ENCODE results near the gene STXBP1. TPM values are rescaled to one million over a fixed set of nuclear protein-coding genes. Genes with fewer than 3 reads are reported as not detected.

STXBP1 gene
- total RNA-seq, 1 donor from 2014 or later, result 44.5 TPM

DNA sequence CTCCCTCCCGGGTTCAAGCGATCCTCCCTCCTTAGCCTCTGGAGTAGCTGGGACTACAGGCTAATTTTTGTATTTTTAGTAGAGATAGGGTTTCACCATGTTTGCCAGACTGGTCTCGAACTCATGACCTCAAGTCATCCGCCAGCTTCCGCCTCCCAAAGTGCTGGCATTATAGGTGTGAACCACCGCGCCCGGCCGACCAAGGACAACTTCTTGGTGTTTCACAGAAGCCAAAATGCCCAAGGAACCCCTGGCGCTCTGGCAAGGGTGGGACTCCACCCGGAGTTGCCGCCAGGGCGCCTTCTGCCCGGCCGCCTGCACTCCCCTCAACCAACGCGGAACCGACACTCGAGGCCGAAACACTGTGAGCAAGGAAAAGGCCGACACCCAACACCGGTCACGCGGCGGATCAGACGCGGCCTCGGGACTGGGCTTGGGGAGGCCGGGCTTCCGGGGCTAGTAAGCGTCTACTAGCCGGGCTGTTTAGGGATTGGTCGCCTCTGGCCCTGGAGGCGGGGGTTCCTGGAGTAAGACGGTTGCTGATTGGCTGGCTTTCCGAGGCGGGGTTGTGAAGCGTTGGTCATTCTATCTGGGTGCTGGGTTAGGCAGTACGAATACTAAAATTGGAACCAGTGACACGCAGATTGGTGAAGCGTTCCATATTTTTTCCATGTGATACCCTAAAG is 87.1 kb downstream of the STXBP1 start:
- Mint-ChIP-seq H3K4me3 (ENCODE audit: low read depth) (peak overlapping the region; percentile 51), H3K36me3 (ENCODE audit: low read depth) (no peaks in the 10 kb centered on the region), H3K27me3 (ENCODE audit: low read depth) (no peaks in the 10 kb centered on the region), H3K9me3 (no peaks in the 10 kb centered on the region), H3K27ac (peak overlapping the region; percentile 50), H3K4me1 (ENCODE audit: low read depth) (peaks cover 11% of the 10 kb centered on the region)
- intact Hi-C loops (cut with micrococcal nuclease), result no loop called here
- DNase-seq (ENCODE audit: low spot score), result peak; percentile 83

DNA sequence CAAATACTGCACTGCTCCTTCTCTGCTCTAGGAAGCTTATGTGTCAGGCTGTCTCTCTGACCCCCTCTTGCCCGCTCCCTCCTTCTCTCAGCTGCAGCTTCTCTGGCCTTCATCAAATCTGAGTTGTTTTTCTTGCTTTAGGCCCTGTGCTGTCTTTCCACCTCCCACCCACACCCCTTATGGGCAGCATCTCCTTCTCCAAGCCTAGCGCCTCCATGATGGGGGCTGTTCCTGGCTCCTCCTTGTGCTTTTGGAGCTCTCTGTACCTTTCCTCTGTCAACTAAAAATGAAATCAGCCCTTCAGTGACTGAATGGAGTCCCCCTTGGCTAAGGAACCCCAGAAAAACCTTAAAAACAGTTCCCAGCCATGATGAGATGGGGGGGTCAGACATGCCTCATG is 88.1 kb downstream of the STXBP1 start:
- no peak overlapping the region for H3K27ac Mint-ChIP-seq
- no peaks in the 10 kb centered on the region for H3K9me3 Mint-ChIP-seq
- no peak overlapping the region for H3K4me3 Mint-ChIP-seq (ENCODE audit: low read depth)

DNA sequence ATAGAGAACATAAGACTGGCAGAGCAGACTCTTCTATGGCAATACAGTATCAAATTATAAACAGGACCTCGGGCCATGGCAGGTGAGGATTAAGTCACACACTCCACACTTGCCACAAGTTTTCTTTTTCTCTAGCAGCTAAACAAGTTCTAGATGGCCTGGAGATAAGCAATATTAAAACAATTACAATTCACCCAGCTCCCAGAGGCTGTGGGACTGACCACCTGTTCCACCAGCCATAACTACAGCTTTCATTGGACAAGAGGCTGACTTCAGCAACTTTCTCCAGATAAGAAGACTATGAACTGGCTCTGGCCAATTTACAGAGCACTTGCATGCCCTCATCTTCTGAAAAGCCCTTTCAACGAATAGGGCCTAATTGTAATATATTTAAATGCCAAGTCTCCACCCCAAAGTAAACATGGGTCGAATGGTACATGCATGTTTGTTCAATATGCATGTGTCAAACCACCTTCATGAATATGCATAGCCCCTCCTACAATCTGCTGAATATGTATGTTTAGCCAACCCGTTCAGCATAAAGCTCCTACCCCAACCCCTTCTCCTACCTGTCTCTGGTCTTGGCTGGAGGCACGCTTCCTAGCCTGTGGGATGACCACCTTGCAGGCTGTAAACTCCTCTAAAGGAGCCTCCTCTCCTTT is 88.6 kb downstream of the STXBP1 start:
- DNase-seq (ENCODE audit: low spot score), result no peak
- H3K27me3 Mint-ChIP-seq (ENCODE audit: low read depth), result no peaks in the 10 kb centered on the region
- H3K9me3 Mint-ChIP-seq, result no peaks in the 10 kb centered on the region
- H3K36me3 Mint-ChIP-seq (ENCODE audit: low read depth), result no peaks in the 10 kb centered on the region
- H3K27ac Mint-ChIP-seq, result no peak overlapping the region
- H3K4me3 Mint-ChIP-seq (ENCODE audit: low read depth), result no peak overlapping the region
- H3K4me1 Mint-ChIP-seq (ENCODE audit: low read depth), result peaks cover 11% of the 10 kb centered on the region
- intact Hi-C loops (cut with micrococcal nuclease), result no loop called here

More for the DNA sequence above, 88.1 kb downstream of the STXBP1 start:
- DNase-seq (ENCODE audit: low spot score), result no peak
- intact Hi-C loops (cut with micrococcal nuclease), result no loop called here
- H3K27me3 Mint-ChIP-seq (ENCODE audit: low read depth), result no peaks in the 10 kb centered on the region
- H3K36me3 Mint-ChIP-seq (ENCODE audit: low read depth), result no peaks in the 10 kb centered on the region
- peaks cover 11% of the 10 kb centered on the region for H3K4me1 Mint-ChIP-seq (ENCODE audit: low read depth)

DNA sequence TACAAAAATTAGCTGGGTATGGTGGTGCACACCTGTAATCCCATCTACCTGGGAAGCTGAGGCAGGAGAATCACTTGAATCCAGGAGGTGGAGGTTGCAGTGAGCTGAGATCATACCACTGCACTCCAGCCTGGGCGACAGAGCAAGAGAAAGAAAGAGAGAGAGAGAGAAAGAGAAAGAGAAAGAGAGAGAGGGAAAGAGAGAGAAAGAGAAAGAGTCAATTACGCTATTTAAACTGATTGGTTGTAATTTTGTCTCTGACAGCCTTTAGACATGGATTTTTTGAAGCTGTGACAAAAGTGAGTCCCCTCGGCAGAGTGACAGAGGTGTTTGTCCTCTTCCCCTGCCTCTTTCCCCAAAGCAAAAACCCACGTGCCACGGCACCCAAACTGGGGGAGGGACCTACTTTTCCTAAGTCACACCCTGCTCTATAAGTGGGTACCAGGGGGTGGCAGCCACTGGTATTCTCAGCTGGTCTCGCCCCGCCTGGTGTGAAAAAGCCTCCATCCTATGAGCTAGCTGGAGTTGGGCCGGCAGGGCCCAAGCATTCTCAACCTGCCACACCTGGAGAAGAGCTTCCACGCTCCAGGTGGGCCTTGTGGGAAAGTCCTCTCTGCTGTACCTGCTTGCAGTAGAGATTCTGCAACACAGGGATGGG is 91.3 kb downstream of the STXBP1 start:
- no peaks in the 10 kb centered on the region for H3K36me3 Mint-ChIP-seq (ENCODE audit: low read depth)
- no peak overlapping the region for H3K4me3 Mint-ChIP-seq (ENCODE audit: low read depth)
- intact Hi-C loops (cut with micrococcal nuclease), result no loop called here
- no peak for DNase-seq (ENCODE audit: low spot score)
- no peaks in the 10 kb centered on the region for H3K27me3 Mint-ChIP-seq (ENCODE audit: low read depth)
- H3K4me1 Mint-ChIP-seq (ENCODE audit: low read depth), result peaks cover 16% of the 10 kb centered on the region
- H3K9me3 Mint-ChIP-seq, result no peaks in the 10 kb centered on the region
- H3K27ac Mint-ChIP-seq, result no peak overlapping the region

DNA sequence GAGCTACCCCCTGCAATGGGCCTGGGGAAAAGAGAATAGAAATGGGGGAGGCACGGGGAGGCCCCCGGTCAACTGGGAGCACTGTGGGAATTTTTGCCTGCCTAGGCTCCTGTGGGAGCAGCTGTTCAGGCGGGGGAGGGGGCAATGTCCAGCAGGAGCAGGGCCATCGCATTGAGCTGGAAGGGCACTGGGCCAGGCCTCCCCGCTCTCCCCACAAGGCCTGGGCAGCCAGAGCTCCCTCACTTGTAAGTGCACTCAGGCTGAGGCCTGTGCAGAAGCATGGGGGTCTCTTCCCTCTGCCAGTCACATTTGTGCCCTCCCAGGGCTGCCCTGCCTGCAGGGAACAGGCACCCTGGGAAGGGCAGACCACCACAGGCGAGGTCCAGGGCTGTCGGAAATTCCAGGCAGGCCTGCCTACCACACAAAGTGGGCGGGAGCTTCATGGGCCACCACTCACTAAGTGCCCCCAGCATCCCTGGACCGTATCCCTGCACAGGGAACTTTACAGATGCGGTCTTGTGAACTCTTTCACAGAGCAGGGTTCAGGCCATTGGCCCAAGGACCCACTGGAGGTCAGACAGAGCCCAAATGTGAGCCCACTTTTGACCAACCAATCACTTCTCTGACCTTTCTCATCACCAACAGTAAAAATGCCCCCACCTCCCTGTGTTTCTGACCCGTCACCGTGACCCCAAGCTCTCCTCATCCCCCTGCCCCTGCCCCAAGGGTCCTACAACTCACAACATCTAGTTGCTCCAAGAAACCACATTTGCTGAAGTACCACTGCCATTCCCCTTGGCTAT is 93.7 kb downstream of the STXBP1 start:
- H3K9me3 Mint-ChIP-seq, result no peaks in the 10 kb centered on the region
- H3K27ac Mint-ChIP-seq, result no peak overlapping the region
- H3K4me1 Mint-ChIP-seq (ENCODE audit: low read depth), result peaks cover 10% of the 10 kb centered on the region
- intact Hi-C loops (cut with micrococcal nuclease), result no loop called here
- no peak for DNase-seq (ENCODE audit: low spot score)
- H3K4me3 Mint-ChIP-seq (ENCODE audit: low read depth), result no peak overlapping the region
- H3K36me3 Mint-ChIP-seq (ENCODE audit: low read depth), result peaks cover 3% of the 10 kb centered on the region
- H3K27me3 Mint-ChIP-seq (ENCODE audit: low read depth), result no peaks in the 10 kb centered on the region

DNA sequence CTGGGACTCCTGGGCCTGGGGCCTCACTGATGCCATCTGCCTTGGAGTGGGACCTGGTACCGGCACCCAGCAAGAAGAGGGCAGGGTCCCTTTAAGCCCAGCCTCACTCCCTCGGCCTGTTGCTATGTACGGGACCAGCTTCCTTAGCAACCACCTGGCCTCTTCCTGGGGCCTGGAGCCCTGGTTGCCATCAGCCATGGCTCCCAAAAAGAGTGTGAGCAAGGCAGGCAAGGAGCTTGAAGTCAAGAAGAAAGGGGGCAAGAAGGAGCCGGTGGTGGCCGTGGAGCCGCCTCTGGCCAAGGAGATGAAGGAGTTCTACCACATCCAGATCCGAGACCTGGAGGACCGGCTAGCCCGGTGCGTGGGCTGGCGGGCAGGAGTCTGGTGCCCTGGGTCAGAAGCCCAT is 94.8 kb downstream of the STXBP1 start, which contains the start of gene CFAP157:
Gene CFAP157, plus strand, starts transcription at position 153 of the 406 bp plus-strand sequence. Its CDS starts 44 bp downstream, at position 197.
- Mint-ChIP-seq H3K36me3 (ENCODE audit: low read depth) (peaks cover 3% of the 10 kb centered on the region), H3K4me1 (ENCODE audit: low read depth) (peaks cover 18% of the 10 kb centered on the region), H3K9me3 (no peaks in the 10 kb centered on the region), H3K4me3 (ENCODE audit: low read depth) (no peak within 1 kb of the TSS), H3K27ac (no peak within 1 kb of the TSS), H3K27me3 (ENCODE audit: low read depth) (no peaks in the 10 kb centered on the region)
- intact Hi-C loops (cut with micrococcal nuclease), result no loop called here
- DNase-seq (ENCODE audit: low spot score), result no peak

DNA sequence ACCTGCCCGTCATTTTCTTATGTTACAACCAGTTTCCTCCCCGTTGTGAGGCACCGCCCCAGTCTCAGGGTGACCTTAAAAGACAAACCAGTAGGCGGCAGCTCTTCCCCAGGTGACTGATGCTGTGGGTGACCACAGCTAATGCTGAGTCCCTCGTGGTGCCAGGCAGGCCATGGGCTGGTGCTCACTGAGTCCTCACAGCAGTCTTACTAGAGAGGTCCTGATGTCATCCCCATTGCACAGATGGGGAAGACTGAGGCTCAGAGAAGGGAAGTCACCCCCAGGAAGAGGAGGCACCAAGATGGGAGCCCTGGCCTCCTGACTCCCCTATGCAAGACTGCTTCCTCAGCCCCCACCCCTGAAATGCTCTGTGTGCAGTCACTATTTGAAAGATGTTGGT is 95.7 kb downstream of the STXBP1 start:
- Mint-ChIP-seq H3K27me3 (ENCODE audit: low read depth) (no peaks in the 10 kb centered on the region), H3K4me1 (ENCODE audit: low read depth) (peaks cover 18% of the 10 kb centered on the region), H3K27ac (no peak overlapping the region), H3K36me3 (ENCODE audit: low read depth) (peaks cover 3% of the 10 kb centered on the region), H3K4me3 (ENCODE audit: low read depth) (no peak overlapping the region), H3K9me3 (no peaks in the 10 kb centered on the region)
- no peak for DNase-seq (ENCODE audit: low spot score)
- intact Hi-C loops (cut with micrococcal nuclease), result no loop called here

DNA sequence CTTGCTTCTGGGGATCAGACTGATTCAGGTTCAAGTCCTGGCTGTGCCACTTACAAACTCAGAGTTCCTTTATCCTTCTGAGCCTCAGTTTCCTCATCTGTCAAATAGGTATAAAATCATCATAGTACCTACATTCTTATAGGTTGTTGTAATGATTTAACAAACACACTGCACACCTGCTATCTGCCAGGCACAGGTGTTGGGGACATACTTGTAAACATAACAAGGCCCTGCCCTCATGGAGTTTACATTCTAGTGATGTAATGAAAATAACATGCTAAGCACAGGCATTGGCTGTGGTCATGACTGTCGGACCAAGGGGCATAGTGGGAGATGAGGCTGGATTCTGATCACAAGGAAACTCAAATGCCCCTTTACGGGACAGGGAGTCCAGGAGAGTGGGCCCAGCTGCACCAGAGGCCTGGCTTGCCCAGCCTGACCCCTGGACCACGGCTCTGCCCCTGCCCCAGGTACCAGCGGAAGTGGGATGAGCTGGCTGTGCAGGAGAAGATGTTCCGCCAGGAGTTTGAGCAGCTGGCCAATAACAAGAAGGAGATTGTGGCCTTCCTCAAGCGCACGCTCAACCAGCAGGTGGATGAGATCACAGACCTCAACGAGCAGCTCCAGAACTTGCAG is 97.0 kb downstream of the STXBP1 start:
- Mint-ChIP-seq H3K4me3 (ENCODE audit: low read depth) (no peak overlapping the region), H3K27me3 (ENCODE audit: low read depth) (no peaks in the 10 kb centered on the region), H3K9me3 (no peaks in the 10 kb centered on the region), H3K36me3 (ENCODE audit: low read depth) (peaks cover 3% of the 10 kb centered on the region), H3K4me1 (ENCODE audit: low read depth) (peaks cover 18% of the 10 kb centered on the region), H3K27ac (no peak overlapping the region)
- no peak for DNase-seq (ENCODE audit: low spot score)
- intact Hi-C loops (cut with micrococcal nuclease), result no loop called here

DNA sequence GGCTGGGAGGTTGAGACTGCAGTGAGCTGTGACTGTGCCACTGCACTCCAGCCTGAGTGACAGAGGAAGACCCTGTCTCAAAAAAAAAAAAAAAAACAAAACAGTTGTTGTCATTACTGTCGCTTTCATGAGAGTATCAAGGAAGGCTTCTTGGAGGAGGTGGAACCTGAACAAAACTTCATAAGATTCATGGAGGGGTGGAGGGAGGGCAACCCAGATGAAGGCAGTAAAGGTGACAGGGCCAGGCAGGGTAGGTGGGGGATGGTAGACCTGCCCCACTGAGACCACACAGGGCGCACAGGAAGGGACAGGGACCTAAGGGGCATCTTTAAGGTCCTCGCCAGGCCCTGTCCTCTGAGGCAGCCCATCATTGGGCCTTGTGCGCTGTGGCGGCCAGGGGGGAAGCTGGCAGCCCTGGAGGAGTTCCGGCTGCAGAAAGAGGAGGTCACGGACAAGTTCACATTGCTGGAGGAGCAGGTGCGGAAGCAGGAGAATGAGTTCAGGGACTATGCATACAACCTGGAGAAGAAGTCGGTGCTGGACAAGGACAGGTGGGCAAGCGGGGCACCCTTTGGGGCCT is 98.2 kb downstream of the STXBP1 start:
- DNase-seq (ENCODE audit: low spot score), result no peak
- H3K27me3 Mint-ChIP-seq (ENCODE audit: low read depth), result no peaks in the 10 kb centered on the region
- H3K4me1 Mint-ChIP-seq (ENCODE audit: low read depth), result peaks cover 21% of the 10 kb centered on the region
- H3K9me3 Mint-ChIP-seq, result no peaks in the 10 kb centered on the region
- no peak overlapping the region for H3K27ac Mint-ChIP-seq
- H3K36me3 Mint-ChIP-seq (ENCODE audit: low read depth), result peaks cover 3% of the 10 kb centered on the region
- no peak overlapping the region for H3K4me3 Mint-ChIP-seq (ENCODE audit: low read depth)
- intact Hi-C loops (cut with micrococcal nuclease), result no loop called here

DNA sequence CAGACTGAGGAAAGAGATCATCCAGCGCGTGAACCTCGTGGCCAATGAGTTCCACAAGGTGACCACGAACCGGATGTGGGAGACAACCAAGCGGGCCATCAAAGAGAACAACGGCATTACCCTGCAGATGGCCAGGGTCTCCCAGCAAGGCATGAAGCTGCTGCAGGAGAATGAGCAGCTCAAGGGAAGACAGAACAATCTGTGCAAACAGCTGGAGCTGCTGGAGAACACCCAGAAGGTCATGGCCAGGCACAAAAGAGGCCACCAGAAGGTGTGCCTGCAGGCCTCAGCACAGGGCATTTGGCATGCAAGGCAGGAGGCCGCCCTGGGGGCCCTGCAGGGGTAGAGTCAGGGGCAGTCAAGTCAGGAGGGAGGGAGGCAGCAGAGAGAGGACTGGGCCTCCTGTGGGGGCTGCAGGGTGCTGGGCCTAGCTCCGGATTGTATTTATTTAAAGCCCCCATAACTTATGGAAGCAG is 99.2 kb downstream of the STXBP1 start:
- no peak for DNase-seq (ENCODE audit: low spot score)
- Mint-ChIP-seq H3K4me1 (ENCODE audit: low read depth) (peaks cover 25% of the 10 kb centered on the region), H3K9me3 (no peaks in the 10 kb centered on the region)

DNA sequence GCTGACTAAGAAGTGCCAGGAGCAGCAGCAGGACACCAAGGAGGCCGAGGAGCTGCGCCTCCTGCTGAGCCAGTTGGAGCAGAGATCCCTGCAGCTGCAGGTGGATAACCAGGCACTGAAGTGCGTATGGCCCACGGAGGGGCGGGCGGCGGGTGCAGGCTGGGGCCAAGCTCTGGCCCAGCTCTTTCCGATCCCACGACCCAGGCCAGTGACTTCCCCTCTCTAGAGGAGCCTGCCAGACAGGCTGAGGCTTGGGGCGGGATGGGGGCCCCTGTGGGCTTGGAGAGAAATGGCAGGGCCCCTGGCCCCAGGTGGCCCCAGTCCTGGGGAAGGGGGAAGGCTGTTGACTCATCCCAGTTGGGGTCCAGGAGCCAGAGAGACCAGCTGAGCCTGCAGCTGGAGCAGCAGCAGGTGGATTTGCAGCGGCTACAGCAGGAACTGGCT is 99.8 kb downstream of the STXBP1 start:
- intact Hi-C loops (cut with micrococcal nuclease), result no loop called here
- no peak for DNase-seq (ENCODE audit: low spot score)
- Mint-ChIP-seq H3K4me1 (ENCODE audit: low read depth) (peaks cover 25% of the 10 kb centered on the region), H3K36me3 (ENCODE audit: low read depth) (peaks cover 3% of the 10 kb centered on the region), H3K27me3 (ENCODE audit: low read depth) (no peaks in the 10 kb centered on the region), H3K4me3 (ENCODE audit: low read depth) (no peak overlapping the region), H3K9me3 (no peaks in the 10 kb centered on the region), H3K27ac (no peak overlapping the region)

More for the DNA sequence above, 99.2 kb downstream of the STXBP1 start:
- Mint-ChIP-seq H3K36me3 (ENCODE audit: low read depth) (peaks cover 3% of the 10 kb centered on the region), H3K4me3 (ENCODE audit: low read depth) (no peak overlapping the region), H3K27me3 (ENCODE audit: low read depth) (no peaks in the 10 kb centered on the region), H3K27ac (no peak overlapping the region)
- intact Hi-C loops (cut with micrococcal nuclease), result no loop called here

DNA sequence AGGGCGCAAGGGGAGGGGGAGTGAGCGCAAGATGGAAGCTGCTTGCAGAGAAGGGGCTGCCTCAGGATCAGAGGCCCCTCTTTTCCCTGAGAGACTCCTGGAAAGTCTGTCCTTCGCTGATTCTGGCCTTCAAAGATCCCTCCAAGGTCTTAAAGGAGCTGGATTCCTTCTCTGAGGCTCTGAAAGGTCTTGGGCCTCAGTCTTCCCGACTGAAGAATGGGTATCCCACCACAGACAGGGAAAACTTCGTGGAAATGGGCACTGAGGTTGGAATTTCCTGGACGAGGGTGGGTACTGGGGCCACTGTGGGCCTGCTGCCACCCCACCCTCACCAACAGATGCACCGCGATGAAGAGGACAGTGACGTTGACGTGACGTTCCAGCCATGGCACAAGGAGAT is 100.3 kb downstream of the STXBP1 start:
- intact Hi-C loops (cut with micrococcal nuclease), result no loop called here
- peaks cover 25% of the 10 kb centered on the region for H3K4me1 Mint-ChIP-seq (ENCODE audit: low read depth)

More for the DNA sequence above, 100.3 kb downstream of the STXBP1 start:
- peak overlapping the region; percentile 33 for H3K4me3 Mint-ChIP-seq (ENCODE audit: low read depth)
- no peaks in the 10 kb centered on the region for H3K9me3 Mint-ChIP-seq
- no peak for DNase-seq (ENCODE audit: low spot score)
- H3K36me3 Mint-ChIP-seq (ENCODE audit: low read depth), result peaks cover 3% of the 10 kb centered on the region
- H3K27me3 Mint-ChIP-seq (ENCODE audit: low read depth), result no peaks in the 10 kb centered on the region
- H3K27ac Mint-ChIP-seq, result no peak overlapping the region
